ENCODE data around the gene CYP4F22. TPM values are rescaled to one million over a fixed set of nuclear protein-coding genes. Genes with fewer than 3 reads are reported as not detected.

The CYP4F22 gene
- total RNA-seq, 1 donor from 2014 or later: not detected

DNA sequence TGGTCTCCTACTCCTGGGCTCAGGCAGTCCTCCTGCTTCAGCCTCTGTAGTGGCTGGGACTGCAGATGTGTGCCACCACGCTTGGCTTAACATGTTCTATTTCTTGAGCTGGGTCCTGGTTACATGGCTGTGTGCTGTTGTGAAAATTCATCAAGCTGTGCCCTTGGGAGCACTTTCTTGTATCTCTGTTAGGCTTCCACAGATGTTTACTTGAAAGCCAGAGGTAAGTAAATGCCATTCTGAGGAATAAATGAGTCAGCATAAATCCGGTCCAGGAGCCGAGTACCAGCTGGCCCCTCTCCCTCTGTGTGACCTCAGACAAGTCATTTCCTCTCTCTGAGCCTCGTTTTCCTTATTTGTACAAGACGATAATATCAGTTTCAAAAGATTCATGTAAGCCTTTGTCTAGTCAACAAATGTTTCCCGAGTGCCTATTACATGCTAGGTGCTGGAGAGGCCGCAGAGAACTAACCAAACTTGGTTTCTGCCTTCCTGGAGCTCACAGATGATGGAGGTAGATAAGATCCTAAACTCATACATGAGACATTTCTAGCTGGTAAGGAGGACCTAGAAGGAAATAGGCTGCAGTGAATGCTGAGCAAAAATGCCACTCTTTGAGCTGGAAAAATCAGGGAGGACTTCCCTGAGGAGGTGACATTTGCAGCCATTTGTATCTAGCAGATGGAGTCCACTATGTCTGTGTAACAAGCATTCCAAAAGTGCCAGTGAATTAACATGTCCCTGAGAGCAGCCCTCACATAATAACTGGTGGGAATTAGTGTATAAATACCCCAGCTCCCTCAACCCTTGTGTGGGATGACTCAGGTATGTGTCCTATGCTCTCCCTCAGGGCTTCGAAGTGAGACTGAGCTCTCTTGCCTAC, 41.2 kb upstream of the CYP4F22 start:
- H3K27me3 Mint-ChIP-seq (ENCODE audit: unreplicated experiment): peaks cover 25% of the 10 kb centered on the region
- peaks cover 2% of the 10 kb centered on the region for H3K9me3 Mint-ChIP-seq (ENCODE audit: unreplicated experiment)
- no peak overlapping the region for H3K27ac Mint-ChIP-seq (ENCODE audit: unreplicated experiment)
- DNase-seq: no peak
- TF ChIP-seq, protein P1, sequence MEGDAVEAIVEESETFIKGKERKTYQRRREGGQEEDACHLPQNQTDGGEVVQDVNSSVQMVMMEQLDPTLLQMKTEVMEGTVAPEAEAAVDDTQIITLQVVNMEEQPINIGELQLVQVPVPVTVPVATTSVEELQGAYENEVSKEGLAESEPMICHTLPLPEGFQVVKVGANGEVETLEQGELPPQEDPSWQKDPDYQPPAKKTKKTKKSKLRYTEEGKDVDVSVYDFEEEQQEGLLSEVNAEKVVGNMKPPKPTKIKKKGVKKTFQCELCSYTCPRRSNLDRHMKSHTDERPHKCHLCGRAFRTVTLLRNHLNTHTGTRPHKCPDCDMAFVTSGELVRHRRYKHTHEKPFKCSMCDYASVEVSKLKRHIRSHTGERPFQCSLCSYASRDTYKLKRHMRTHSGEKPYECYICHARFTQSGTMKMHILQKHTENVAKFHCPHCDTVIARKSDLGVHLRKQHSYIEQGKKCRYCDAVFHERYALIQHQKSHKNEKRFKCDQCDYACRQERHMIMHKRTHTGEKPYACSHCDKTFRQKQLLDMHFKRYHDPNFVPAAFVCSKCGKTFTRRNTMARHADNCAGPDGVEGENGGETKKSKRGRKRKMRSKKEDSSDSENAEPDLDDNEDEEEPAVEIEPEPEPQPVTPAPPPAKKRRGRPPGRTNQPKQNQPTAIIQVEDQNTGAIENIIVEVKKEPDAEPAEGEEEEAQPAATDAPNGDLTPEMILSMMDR (IDR thresholded peaks at IDR 0.05; ENCODE audit: partially characterized antibody, unreplicated experiment): no peak
- no peaks in the 10 kb centered on the region for H3K4me1 Mint-ChIP-seq (ENCODE audit: low read depth, unreplicated experiment)
- H3K4me3 Mint-ChIP-seq (ENCODE audit: unreplicated experiment): no peak overlapping the region
- H3K36me3 Mint-ChIP-seq (ENCODE audit: unreplicated experiment): no peaks in the 10 kb centered on the region

DNA sequence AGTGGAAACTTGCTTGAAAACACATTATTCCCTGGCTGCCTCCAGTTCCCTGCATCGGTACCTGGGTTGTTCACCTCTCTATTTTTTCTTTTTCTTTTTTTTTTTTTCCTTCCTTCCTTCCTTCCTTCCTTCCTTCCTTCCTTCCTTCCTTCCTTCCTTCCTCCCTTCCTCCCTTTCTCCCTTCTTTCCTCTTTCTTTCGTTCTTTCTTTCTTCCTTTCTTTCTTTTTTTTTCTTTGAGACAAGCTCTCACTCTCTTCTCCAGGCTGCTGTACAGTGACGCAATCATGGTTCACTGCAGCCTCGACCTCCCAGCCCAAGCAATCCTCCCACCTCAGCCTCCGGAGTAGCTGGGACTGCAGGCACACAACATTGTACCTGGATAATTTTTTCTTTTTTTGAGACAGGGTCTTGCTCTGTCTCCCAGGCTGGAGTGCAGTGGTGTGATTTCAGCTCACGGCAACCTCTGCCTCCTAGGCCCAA, 40.6 kb upstream of the CYP4F22 start:
- no peak for DNase-seq
- H3K27me3 Mint-ChIP-seq (ENCODE audit: unreplicated experiment): peaks cover 25% of the 10 kb centered on the region
- H3K27ac Mint-ChIP-seq (ENCODE audit: unreplicated experiment): no peak overlapping the region
- H3K36me3 Mint-ChIP-seq (ENCODE audit: unreplicated experiment): no peaks in the 10 kb centered on the region
- peaks cover 2% of the 10 kb centered on the region for H3K9me3 Mint-ChIP-seq (ENCODE audit: unreplicated experiment)
- no peaks in the 10 kb centered on the region for H3K4me1 Mint-ChIP-seq (ENCODE audit: low read depth, unreplicated experiment)
- H3K4me3 Mint-ChIP-seq (ENCODE audit: unreplicated experiment): no peak overlapping the region
- TF ChIP-seq, protein P1 (IDR thresholded peaks at IDR 0.05; ENCODE audit: partially characterized antibody, unreplicated experiment): no peak

DNA sequence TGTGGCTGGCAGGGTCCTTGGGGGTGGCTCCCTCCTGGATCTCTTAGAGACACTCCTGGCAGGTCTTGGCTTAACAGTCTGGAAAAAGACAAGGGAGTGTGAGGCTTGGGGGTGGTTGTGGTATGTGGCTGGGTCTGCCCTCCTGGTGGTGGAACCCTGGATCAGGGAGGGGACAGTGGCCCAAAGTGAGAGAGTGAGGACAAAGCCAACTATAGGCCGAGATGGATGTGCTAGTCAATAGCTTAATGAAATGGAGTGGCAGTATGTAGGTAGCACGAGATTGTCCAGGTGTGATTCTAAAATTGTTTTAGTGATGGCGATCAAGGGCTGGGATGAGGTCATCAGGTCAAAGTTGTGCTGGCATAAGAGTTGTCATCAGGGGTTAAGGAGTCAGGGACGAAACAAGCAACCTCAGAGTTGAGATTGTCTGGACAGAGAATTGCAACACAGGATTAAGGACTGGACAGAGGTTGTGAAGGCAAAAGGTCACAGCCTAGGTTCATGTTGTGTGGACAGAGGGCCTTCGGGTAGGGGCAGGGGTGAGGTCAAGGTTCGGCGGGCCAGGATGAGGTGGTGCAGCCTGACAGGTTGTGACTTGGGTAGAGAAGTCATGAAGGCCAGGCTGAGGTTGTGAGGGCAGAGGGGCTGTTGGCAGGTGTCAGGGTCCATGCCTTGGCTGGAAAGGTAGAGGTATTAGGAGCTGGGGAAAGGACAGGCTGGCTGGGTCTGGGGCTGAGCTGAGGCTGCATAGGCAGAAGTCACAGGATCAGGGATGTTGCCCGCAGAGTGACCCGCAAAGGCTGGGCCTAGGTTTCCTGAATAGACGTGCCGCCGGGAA, 39.4 kb upstream of the CYP4F22 start:
- Mint-ChIP-seq H3K4me1 (ENCODE audit: low read depth, unreplicated experiment) (no peaks in the 10 kb centered on the region), H3K27ac (ENCODE audit: unreplicated experiment) (no peak overlapping the region), H3K27me3 (ENCODE audit: unreplicated experiment) (peaks cover 25% of the 10 kb centered on the region), H3K4me3 (ENCODE audit: unreplicated experiment) (peak overlapping the region; percentile 34), H3K9me3 (ENCODE audit: unreplicated experiment) (peaks cover 2% of the 10 kb centered on the region), H3K36me3 (ENCODE audit: unreplicated experiment) (no peaks in the 10 kb centered on the region)
- no peak for DNase-seq
- TF ChIP-seq, protein P1 (IDR thresholded peaks at IDR 0.05; ENCODE audit: partially characterized antibody, unreplicated experiment): no peak

DNA sequence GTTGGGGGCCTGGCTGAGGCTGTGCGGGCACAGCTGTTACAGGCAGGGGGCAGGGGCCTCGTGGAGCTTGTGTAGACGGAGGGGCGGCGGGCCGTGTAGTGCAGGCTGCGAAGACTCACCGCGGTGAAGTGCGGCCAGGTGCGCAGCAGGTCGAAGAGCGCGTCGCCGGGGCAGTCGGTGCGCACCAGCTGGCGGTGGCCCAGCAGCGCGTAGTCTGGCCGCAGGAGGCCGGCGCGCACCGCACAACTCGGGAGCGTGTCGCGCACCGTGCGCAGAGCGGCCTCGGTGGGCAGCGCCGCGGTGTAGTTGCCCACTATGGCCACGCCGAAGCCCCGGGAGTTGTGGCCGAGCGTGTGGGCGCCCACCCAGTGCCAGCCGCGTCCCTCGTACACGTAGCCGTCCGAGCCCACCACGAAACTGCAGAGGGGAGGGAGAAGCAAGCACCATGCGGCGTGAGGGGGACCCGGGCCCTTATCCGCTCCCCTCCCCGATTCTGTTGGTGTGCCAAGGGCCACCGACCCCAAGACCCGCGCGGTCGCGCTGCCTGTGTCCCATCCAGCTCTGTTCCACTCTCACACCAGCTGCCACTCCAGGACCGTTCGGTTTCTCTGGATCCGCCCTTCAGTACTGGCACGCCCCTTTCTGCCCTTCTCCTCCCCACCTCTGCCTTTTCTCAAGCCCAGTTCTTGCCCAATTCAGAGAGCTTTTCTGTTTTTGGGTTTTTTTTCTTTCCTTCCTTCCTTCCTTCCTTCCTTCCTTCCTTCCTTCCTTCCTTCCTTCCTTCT, 38.6 kb upstream of the CYP4F22 start:
- no peak for DNase-seq
- Mint-ChIP-seq H3K9me3 (ENCODE audit: unreplicated experiment) (peaks cover 2% of the 10 kb centered on the region), H3K27me3 (ENCODE audit: unreplicated experiment) (peaks cover 23% of the 10 kb centered on the region), H3K4me3 (ENCODE audit: unreplicated experiment) (peak overlapping the region; percentile 74), H3K36me3 (ENCODE audit: unreplicated experiment) (no peaks in the 10 kb centered on the region), H3K27ac (ENCODE audit: unreplicated experiment) (no peak overlapping the region), H3K4me1 (ENCODE audit: low read depth, unreplicated experiment) (no peaks in the 10 kb centered on the region)
- TF ChIP-seq, protein P1 (IDR thresholded peaks at IDR 0.05; ENCODE audit: partially characterized antibody, unreplicated experiment): no peak
